IMR-90 (cell line): ENCODE results near the gene FXYD1. TPM values are rescaled to one million over a fixed set of nuclear protein-coding genes. Genes with fewer than 3 reads are reported as not detected.

Experiments used
- ATAC-seq: fragments of 200-7000 bp; cut with Tn5 transposase; 2 replicates; pipeline ENCODE4 v1.9.1; 2020; ENCODE audit warnings: low read depth, mild to moderate bottlenecking, moderate library complexity
- BruUV-seq: library from RNA; stranded (reverse); fragments of 400-500 nt; replicated peaks from 2 replicates; lab custom pipeline; 2021; lab: Mats Ljungman, UMichigan
- CTCF ChIA-PET: fragments of 300-600 bp; formaldehyde crosslinking; extraction: SDS; loops from one replicate; lab custom pipeline; 2021; ENCODE audit warnings: antibody characterized with exemption; lab: Yijun Ruan, JAX
- POLR2A ChIA-PET: fragments of 300-600 bp; sonication (Branson Sonifier 250); formaldehyde crosslinking; loops from one replicate; lab custom pipeline; 2022; ENCODE audit warnings: antibody characterized with exemption; ENCODE audit not compliant: unreplicated experiment; lab: Charles Lee
- DNase-seq: peaks from one replicate; pipeline ENCODE4 v3.0.0; 2013
- H2AFZ ChIP-seq: replicated peaks from 2 replicates; pipeline ENCODE3; 2013; ENCODE audit warnings: low read length, mild to moderate bottlenecking; ENCODE audit not compliant: poor library complexity
- H2AK5ac ChIP-seq: 2 replicates; pipeline ENCODE4 v1.6.1; 2013; ENCODE audit warnings: low read depth, low read length, inconsistent platforms
- H2AK9ac ChIP-seq: replicated peaks from 2 replicates; pipeline ENCODE3; 2013; ENCODE audit warnings: mild to moderate bottlenecking, low read depth, low read length, moderate library complexity; ENCODE audit not compliant: poor library complexity
- H2BK120ac ChIP-seq: 2 replicates; pipeline ENCODE4 v1.6.1; 2013; ENCODE audit warnings: low read depth, low read length, inconsistent platforms
- H2BK15ac ChIP-seq: 3 replicates; pipeline ENCODE4 v1.6.1; 2013; ENCODE audit warnings: low read depth, low read length, inconsistent platforms
- H2BK20ac ChIP-seq: 2 replicates; pipeline ENCODE4 v1.6.1; 2013; ENCODE audit warnings: low read depth, mild to moderate bottlenecking, inconsistent platforms, low read length, moderate library complexity
- H2BK5ac ChIP-seq: 2 replicates; pipeline ENCODE4 v1.6.1; 2013; ENCODE audit warnings: mild to moderate bottlenecking, low read depth, low read length, inconsistent platforms; ENCODE audit not compliant: poor library complexity, severe bottlenecking
- H3K14ac ChIP-seq: replicated peaks from 2 replicates; pipeline ENCODE4 v1.6.1; 2013; ENCODE audit warnings: low read depth, low read length, inconsistent platforms
- H3K18ac ChIP-seq: 2 replicates; pipeline ENCODE4 v1.6.1; 2013; ENCODE audit warnings: low read depth, low read length, control low read depth
- H3K23ac ChIP-seq: 2 replicates; pipeline ENCODE4 v1.6.1; 2013; ENCODE audit warnings: low read depth, low read length, inconsistent platforms
- H3K27ac ChIP-seq: 2 replicates; pipeline ENCODE4 v1.5.1; 2013; ENCODE audit warnings: mild to moderate bottlenecking, control low read depth, low read length; ENCODE audit not compliant: insufficient read depth
- H3K27me3 ChIP-seq: 2 replicates; pipeline ENCODE4 v1.6.1; 2013; ENCODE audit warnings: low read length; ENCODE audit not compliant: control insufficient read depth, insufficient read depth
- H3K36me3 ChIP-seq: 2 replicates; pipeline ENCODE4 v1.6.1; 2013; ENCODE audit warnings: low read length, mixed read lengths; ENCODE audit not compliant: control insufficient read depth, insufficient read depth
- H3K4ac ChIP-seq: 2 replicates; pipeline ENCODE4 v1.6.1; 2013; ENCODE audit warnings: low read depth, low read length, inconsistent platforms
- H3K4me1 ChIP-seq: 2 replicates; pipeline ENCODE4 v1.6.1; 2013; ENCODE audit warnings: low read length, mixed read lengths; ENCODE audit not compliant: control insufficient read depth, insufficient read depth
- H3K4me2 ChIP-seq: 2 replicates; pipeline ENCODE4 v1.6.1; 2013; ENCODE audit warnings: low read depth, mild to moderate bottlenecking, control low read depth, low read length, moderate library complexity
- H3K4me3 ChIP-seq: 2 replicates; pipeline ENCODE4 v1.5.1; 2013; ENCODE audit warnings: low read depth, mild to moderate bottlenecking, control low read depth, low read length, moderate library complexity; ENCODE audit not compliant: insufficient read depth
- H3K56ac ChIP-seq: 2 replicates; pipeline ENCODE4 v1.6.1; 2013; ENCODE audit warnings: low read length, inconsistent platforms; ENCODE audit not compliant: insufficient read depth; ENCODE audit errors: extremely low read depth
- H3K79me1 ChIP-seq, 2 experiments: 2 replicates each; pipeline ENCODE4 v1.6.1; 2013; ENCODE audit warnings: low read length in 2 of 2, inconsistent platforms in 1 of 2, low read depth in 1 of 2
- H3K9ac ChIP-seq: 2 replicates; pipeline ENCODE4 v1.6.1; 2013; ENCODE audit warnings: low read depth, low read length, control low read depth
- H3K9me1 ChIP-seq: 2 replicates; pipeline ENCODE4 v1.6.1; 2013; ENCODE audit warnings: low read length, inconsistent platforms; ENCODE audit not compliant: insufficient read depth
- H3K9me3 ChIP-seq: 2 replicates; pipeline ENCODE4 v1.6.1; 2013; ENCODE audit warnings: low read length; ENCODE audit not compliant: control insufficient read depth, insufficient read depth
- H4K20me1 ChIP-seq: 2 replicates; pipeline ENCODE4 v1.6.1; 2013; ENCODE audit warnings: low read length, inconsistent platforms; ENCODE audit not compliant: insufficient read depth
- H4K5ac ChIP-seq: 2 replicates; pipeline ENCODE4 v1.6.1; 2013; ENCODE audit warnings: mild to moderate bottlenecking, low read depth, low read length, control low read depth
- H4K8ac ChIP-seq, 2 experiments: 2 replicates each; pipeline ENCODE4 v1.6.1; 2013; ENCODE audit warnings: low read depth in 2 of 2, low read length in 2 of 2, control low read depth in 1 of 2, inconsistent platforms in 1 of 2
- H4K91ac ChIP-seq: 2 replicates; pipeline ENCODE4 v1.6.1; 2013; ENCODE audit warnings: low read depth, low read length, inconsistent platforms; ENCODE audit not compliant: insufficient read depth
- FOS ChIP-seq: fragments of 150-350 bp; IDR thresholded peaks from 2 replicates; pipeline ENCODE4 v1.6.1; 2016; ENCODE audit warnings: low read depth, low read length
- MAFK ChIP-seq: IDR thresholded peaks from 2 replicates; pipeline ENCODE4 v1.6.1; 2012; ENCODE audit warnings: low read depth, low read length, improper control_type of control experiment
- NFE2L2 ChIP-seq: fragments of 150-350 bp; IDR thresholded peaks from 2 replicates; pipeline ENCODE4 v1.6.1; 2016; ENCODE audit warnings: low read depth, mild to moderate bottlenecking, low read length
- RAD21 ChIP-seq: IDR thresholded peaks from 2 replicates; pipeline ENCODE4 v1.6.1; 2012; ENCODE audit warnings: low read length, improper control_type of control experiment
- RCOR1 ChIP-seq: IDR thresholded peaks from 2 replicates; pipeline ENCODE4 v1.6.1; 2012; ENCODE audit warnings: mild to moderate bottlenecking, low read length, improper control_type of control experiment; ENCODE audit not compliant: insufficient replicate concordance
- RFX5 ChIP-seq: IDR thresholded peaks from 2 replicates; pipeline ENCODE4 v1.8.0; 2012; ENCODE audit warnings: low read depth, mild to moderate bottlenecking, low read length, moderate library complexity
- SMC3 ChIP-seq: fragments of 150-350 bp; IDR thresholded peaks from 2 replicates; pipeline ENCODE4 v1.6.1; 2016; ENCODE audit warnings: low read depth, mild to moderate bottlenecking, antibody characterized with exemption, low read length, moderate library complexity
- WGBS, 2 experiments: methylation state at CpG; one replicate each; pipeline versions ENCODE4 v1.1.5 to v1.1.7; 2013; ENCODE audit warnings: missing lambda C conversion rate in 2 of 2; ENCODE audit not compliant: insufficient read length in 1 of 2; ENCODE audit errors: extremely low coverage in 2 of 2; 5-methylcytosine and 5-hydroxymethylcytosine counted together
- dilution Hi-C: fragments of 300-500 bp; cut with HindIII; formaldehyde crosslinking; loops from one replicate; pipeline ENCODE4 v1.14.3; 2018; ENCODE audit warnings: low sequenced_read_pairs; ENCODE audit not compliant: unreplicated experiment
- in situ Hi-C: fragments of 300-500 bp; cut with MboI; formaldehyde crosslinking; loops from 3 replicates; pipeline ENCODE4 v1.14.3; 2019; ENCODE audit warnings: low sequenced_read_pairs, inconsistent platforms, mixed read lengths
- intact Hi-C: fragments of 100-400 bp; cut with micrococcal nuclease; formaldehyde crosslinking; loops from 2 replicates; pipeline ENCODE4 v1.10.0; 2022
- polyA plus RNA-seq, 3 experiments: library from polyadenylated mRNA; depleted of rRNA; stranded (reverse); fragments of >200 nt; gene quantifications; 2 replicates each; pipeline ENCODE4 v1.2.3, GENCODE V29; 2012; ENCODE audit warnings: low replicate concordance in 1 of 3
- total RNA-seq: library from RNA; depleted of rRNA; stranded (reverse); fragments of >200 nt; gene quantifications from 2 replicates; pipeline ENCODE4 v1.2.3, GENCODE V29; 2012
- TF ChIP-seq, protein P1 (sequence below): conservative IDR thresholded peaks from 2 replicates; pipeline ENCODE4 v1.5.1; 2012; ENCODE audit warnings: mild to moderate bottlenecking, low read depth, low read length, improper control_type of control experiment
- TF ChIP-seq, protein P2 (sequence below): fragments of 150-350 bp; IDR thresholded peaks from 2 replicates; pipeline ENCODE4 v1.6.1; 2016; ENCODE audit warnings: low read depth, mild to moderate bottlenecking, low read length, moderate library complexity, borderline replicate concordance
- TF ChIP-seq, protein P3 (sequence below): fragments of 150-350 bp; IDR thresholded peaks from 2 replicates; pipeline ENCODE4 v1.6.1; 2017; ENCODE audit warnings: mild to moderate bottlenecking, antibody characterized with exemption, low read length, low read depth

FXYD1 gene
- total and polyA plus RNA-seq, 2 of the 4 experiments (the other 2 are of a cell fraction), result 0.18 to 3.9 TPM

DNA sequence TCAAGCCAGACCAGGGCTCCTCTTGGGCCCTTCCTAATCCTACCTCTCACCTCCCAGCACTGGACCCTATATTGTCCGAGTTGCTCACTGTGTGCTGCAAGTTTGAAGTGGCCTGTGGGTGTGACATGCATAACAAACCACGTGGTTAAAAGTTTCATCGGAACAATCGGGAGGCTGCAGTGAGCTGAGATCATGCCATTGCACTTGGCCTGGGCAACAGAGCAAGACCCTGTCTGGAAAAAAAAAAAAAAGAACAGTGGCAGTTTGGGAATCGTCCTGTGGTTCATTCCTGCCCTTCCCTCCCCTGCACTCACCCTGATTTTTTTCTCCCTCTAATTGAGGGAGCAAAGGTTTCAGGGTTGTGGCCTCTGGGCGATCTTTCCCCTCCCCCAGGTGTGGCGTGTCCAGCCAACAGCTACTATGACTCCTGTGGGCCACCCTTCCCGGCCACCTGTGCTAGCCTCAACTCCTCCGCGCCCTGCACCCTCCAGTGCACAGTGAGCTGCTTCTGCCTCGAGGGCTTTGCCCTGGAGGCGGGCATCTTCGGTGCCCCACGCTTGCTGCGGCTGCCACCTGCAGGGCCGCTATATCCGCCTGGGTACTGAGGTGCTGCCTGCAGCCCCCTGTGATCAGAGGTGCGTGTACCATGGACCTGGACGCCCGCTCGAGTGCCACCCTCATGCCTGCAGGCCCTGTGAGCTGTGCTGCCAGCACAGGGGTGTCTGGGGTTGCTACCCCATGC lies 39.3 kb upstream of the FXYD1 start:
- H2AK5ac ChIP-seq, result no peak overlapping the region
- 83% methylated on average over 11 of the region's 21 CpGs; no CpG with 5 or more reads in 1 of the 2 experiments for WGBS, 2 experiments
- no peak overlapping the region for H2AFZ ChIP-seq
- intact Hi-C loops (no loop called here), in situ Hi-C loops (no loop called here), dilution Hi-C loops (no loop called here)
- H4K5ac ChIP-seq, result no peak overlapping the region
- no peak overlapping the region for H3K27ac ChIP-seq
- TF ChIP-seq RAD21, result no peak
- no peak for TF ChIP-seq RFX5
- TF ChIP-seq MAFK, result no peak
- TF ChIP-seq, protein P1, sequence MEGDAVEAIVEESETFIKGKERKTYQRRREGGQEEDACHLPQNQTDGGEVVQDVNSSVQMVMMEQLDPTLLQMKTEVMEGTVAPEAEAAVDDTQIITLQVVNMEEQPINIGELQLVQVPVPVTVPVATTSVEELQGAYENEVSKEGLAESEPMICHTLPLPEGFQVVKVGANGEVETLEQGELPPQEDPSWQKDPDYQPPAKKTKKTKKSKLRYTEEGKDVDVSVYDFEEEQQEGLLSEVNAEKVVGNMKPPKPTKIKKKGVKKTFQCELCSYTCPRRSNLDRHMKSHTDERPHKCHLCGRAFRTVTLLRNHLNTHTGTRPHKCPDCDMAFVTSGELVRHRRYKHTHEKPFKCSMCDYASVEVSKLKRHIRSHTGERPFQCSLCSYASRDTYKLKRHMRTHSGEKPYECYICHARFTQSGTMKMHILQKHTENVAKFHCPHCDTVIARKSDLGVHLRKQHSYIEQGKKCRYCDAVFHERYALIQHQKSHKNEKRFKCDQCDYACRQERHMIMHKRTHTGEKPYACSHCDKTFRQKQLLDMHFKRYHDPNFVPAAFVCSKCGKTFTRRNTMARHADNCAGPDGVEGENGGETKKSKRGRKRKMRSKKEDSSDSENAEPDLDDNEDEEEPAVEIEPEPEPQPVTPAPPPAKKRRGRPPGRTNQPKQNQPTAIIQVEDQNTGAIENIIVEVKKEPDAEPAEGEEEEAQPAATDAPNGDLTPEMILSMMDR, result no peak
- TF ChIP-seq RCOR1, result no peak
- TF ChIP-seq, protein P2, sequence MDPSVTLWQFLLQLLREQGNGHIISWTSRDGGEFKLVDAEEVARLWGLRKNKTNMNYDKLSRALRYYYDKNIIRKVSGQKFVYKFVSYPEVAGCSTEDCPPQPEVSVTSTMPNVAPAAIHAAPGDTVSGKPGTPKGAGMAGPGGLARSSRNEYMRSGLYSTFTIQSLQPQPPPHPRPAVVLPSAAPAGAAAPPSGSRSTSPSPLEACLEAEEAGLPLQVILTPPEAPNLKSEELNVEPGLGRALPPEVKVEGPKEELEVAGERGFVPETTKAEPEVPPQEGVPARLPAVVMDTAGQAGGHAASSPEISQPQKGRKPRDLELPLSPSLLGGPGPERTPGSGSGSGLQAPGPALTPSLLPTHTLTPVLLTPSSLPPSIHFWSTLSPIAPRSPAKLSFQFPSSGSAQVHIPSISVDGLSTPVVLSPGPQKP, result no peak
- TF ChIP-seq, protein P3, sequence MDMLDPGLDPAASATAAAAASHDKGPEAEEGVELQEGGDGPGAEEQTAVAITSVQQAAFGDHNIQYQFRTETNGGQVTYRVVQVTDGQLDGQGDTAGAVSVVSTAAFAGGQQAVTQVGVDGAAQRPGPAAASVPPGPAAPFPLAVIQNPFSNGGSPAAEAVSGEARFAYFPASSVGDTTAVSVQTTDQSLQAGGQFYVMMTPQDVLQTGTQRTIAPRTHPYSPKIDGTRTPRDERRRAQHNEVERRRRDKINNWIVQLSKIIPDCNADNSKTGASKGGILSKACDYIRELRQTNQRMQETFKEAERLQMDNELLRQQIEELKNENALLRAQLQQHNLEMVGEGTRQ, result no peak
- no peak for TF ChIP-seq NFE2L2
- no peak for TF ChIP-seq SMC3
- TF ChIP-seq FOS, result no peak
- no peak overlapping the region for H2BK120ac ChIP-seq
- H3K9me1 ChIP-seq, result no peaks in the 10 kb centered on the region
- H3K36me3 ChIP-seq, result no peaks in the 10 kb centered on the region
- no peaks in the 10 kb centered on the region for H3K4me1 ChIP-seq
- no peak overlapping the region for H3K4me2 ChIP-seq
- H3K4me3 ChIP-seq, result no peak overlapping the region
- H4K8ac ChIP-seq, result no peak overlapping the region
- H3K14ac ChIP-seq, result no peak overlapping the region
- BruUV-seq, result no TSS peak
- H2BK5ac ChIP-seq, result no peak overlapping the region
- ChIA-PET POLR2A (no interaction called here), CTCF (interaction anchor here (1.8 kb wide), 1 partner anchor 32 kb away, joined by 8 read pairs; no protein-coding TSS in a partner anchor)
- H2BK20ac ChIP-seq, result no peak overlapping the region
- no peaks in the 10 kb centered on the region for H4K20me1 ChIP-seq
- no peaks in the 10 kb centered on the region for H3K9me3 ChIP-seq
- no peak overlapping the region for H3K56ac ChIP-seq
- DNase-seq (no peak), ATAC-seq (no peak)
- no peak overlapping the region for H3K23ac ChIP-seq
- H3K4ac ChIP-seq, result no peak overlapping the region
- H3K9ac ChIP-seq, result no peak overlapping the region
- H3K79me1 ChIP-seq, result no peaks in the 10 kb centered on the region
- no peak overlapping the region for H3K18ac ChIP-seq
- no peak overlapping the region for H4K91ac ChIP-seq
- no peak overlapping the region for H2BK15ac ChIP-seq
- H2AK9ac ChIP-seq, result no peak overlapping the region
- no peaks in the 10 kb centered on the region; the same call in 1 of the 2 replicates for H3K27me3 ChIP-seq
